Upper lobe of left lung (tissue), 4 donors: Measurements from ENCODE around the gene PGBD4.

Experiments used
- POLR2A ChIP-seq, 4 donors: fragments of 450-650 bp; IDR thresholded peaks; one replicate each; pipeline ENCODE4 v1.5.1; 2016 to 2017; ENCODE audit warnings: antibody characterized with exemption in 4 of 4, mild to moderate bottlenecking in 2 of 4
- POLR2AphosphoS5 ChIP-seq, 2 donors: sonication (generic); formaldehyde crosslinking; IDR thresholded peaks; one replicate each; pipeline ENCODE4 v1.5.1; 2017; ENCODE audit warnings: antibody characterized with exemption in 2 of 2

DNA sequence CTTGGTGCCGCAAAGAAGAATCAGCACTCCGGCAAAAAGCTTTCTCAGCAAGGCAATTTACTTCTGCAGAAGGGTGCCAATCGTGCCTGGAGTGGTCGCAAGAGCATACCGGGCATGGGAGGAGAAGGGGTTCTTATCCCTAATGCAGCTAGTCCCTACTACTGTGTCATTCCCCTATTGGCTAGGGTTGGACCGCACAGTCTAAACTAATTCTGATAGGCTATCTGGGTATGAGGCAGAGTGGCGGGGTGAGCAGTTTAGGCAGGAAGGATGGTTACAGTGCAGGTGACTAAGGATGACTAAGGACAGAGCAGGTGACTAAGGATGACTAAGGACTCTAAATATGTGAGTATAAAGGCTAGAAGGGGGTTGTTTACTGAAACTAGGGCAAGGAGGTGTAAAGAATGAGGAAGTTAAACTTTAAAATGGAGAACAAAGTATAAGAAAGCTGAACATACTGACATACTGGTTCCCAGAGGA, 52.9 kb downstream of the PGBD4 start:
- TF ChIP-seq POLR2A (IDR thresholded peaks at IDR 0.05) (no peak), POLR2AphosphoS5 (IDR thresholded peaks at IDR 0.05) (no peak)
